Type B pancreatic cell (in vitro differentiated cells): ENCODE results near the gene TRHDE. TPM values are rescaled to one million over a fixed set of nuclear protein-coding genes. Genes with fewer than 3 reads are reported as not detected.

ENCODE experiments used
- DNase-seq: peaks from one replicate; pipeline ENCODE4 v3.0.0; 2021; ENCODE audit warnings: mixed read lengths; ENCODE audit not compliant: unreplicated experiment; ENCODE audit errors: extremely low spot score
- H3K27ac Mint-ChIP-seq: 2 replicates; pipeline ENCODE4 v1.8.0; 2021; ENCODE audit warnings: mild to moderate bottlenecking, mixed read lengths
- H3K27me3 Mint-ChIP-seq: 2 replicates; pipeline ENCODE4 v1.8.0; 2021; ENCODE audit warnings: mixed read lengths
- H3K36me3 Mint-ChIP-seq: 2 replicates; pipeline ENCODE4 v1.8.0; 2021; ENCODE audit warnings: mixed read lengths
- H3K4me1 Mint-ChIP-seq: one replicate; pipeline ENCODE4 v1.8.0; 2021; ENCODE audit warnings: mixed read lengths; ENCODE audit not compliant: unreplicated experiment
- H3K4me3 Mint-ChIP-seq: 2 replicates; pipeline ENCODE4 v1.8.0; 2021; ENCODE audit warnings: mild to moderate bottlenecking, mixed read lengths
- H3K9me3 Mint-ChIP-seq: 2 replicates; pipeline ENCODE4 v1.8.0; 2021; ENCODE audit warnings: mixed read lengths
- total RNA-seq: library from RNA; stranded (reverse); gene quantifications from 2 replicates; pipeline ENCODE4 v1.2.1, GENCODE V29; 2021; ENCODE audit warnings: low replicate concordance
- TF ChIP-seq, protein P1 (sequence below): fragments of 200-600 bp; sonication (generic); conservative IDR thresholded peaks from 2 replicates; pipeline ENCODE4 v1.5.0; 2021; ENCODE audit warnings: antibody characterized with exemption, mild to moderate bottlenecking

Gene TRHDE
- total RNA-seq, 1 donor from 2014 or later = 3.2 TPM

DNA sequence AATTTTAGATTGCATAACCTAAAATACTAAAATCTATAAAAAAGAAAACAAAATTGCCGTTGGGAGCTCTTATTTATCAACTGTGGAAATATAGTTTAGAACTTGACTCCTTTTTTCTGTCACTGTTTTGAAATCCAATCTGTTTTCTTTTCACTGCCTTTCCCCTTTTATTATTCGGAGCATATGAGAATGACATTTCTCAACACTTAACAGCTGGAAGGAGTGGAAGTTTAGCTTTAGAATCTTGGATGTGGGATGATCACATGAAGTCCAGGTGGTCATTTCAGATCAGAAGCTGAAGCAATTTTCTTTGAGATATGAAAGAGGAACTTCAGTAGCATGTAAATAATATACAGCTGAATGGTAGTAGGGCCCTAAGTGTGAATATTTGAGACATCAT is 16.7 kb downstream of the TRHDE start:
- Mint-ChIP-seq H3K9me3 (peaks cover 3% of the 10 kb centered on the region), H3K27ac (no peak overlapping the region), H3K27me3 (no peaks in the 10 kb centered on the region), H3K36me3 (peaks cover 5% of the 10 kb centered on the region), H3K4me1 (no peaks in the 10 kb centered on the region), H3K4me3 (no peak overlapping the region)
- no peak for DNase-seq
- TF ChIP-seq, protein P1, sequence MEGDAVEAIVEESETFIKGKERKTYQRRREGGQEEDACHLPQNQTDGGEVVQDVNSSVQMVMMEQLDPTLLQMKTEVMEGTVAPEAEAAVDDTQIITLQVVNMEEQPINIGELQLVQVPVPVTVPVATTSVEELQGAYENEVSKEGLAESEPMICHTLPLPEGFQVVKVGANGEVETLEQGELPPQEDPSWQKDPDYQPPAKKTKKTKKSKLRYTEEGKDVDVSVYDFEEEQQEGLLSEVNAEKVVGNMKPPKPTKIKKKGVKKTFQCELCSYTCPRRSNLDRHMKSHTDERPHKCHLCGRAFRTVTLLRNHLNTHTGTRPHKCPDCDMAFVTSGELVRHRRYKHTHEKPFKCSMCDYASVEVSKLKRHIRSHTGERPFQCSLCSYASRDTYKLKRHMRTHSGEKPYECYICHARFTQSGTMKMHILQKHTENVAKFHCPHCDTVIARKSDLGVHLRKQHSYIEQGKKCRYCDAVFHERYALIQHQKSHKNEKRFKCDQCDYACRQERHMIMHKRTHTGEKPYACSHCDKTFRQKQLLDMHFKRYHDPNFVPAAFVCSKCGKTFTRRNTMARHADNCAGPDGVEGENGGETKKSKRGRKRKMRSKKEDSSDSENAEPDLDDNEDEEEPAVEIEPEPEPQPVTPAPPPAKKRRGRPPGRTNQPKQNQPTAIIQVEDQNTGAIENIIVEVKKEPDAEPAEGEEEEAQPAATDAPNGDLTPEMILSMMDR = no peak

DNA sequence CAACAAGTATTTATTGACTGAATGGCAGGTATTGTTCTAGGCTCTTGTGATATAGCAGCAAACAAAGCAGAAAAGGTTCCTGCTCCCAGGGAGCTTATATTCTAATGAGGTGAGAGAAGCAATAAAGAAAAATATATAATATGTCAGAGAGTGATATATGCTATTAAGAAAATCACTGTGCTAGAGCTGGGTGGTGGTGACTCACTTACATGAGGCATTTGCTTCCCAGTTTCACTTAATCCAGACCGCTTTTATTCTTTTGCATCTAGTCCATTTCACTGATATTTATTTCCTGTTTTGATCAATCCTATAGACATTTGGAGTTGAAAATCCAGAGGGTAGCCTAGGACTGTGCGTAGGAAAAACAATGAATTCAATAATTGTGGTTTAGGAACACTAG is 17.5 kb downstream of the TRHDE start:
- no peaks in the 10 kb centered on the region for H3K4me1 Mint-ChIP-seq
- H3K4me3 Mint-ChIP-seq = no peak overlapping the region
- peaks cover 3% of the 10 kb centered on the region for H3K9me3 Mint-ChIP-seq
- peaks cover 5% of the 10 kb centered on the region for H3K36me3 Mint-ChIP-seq
- H3K27ac Mint-ChIP-seq = no peak overlapping the region
- no peaks in the 10 kb centered on the region for H3K27me3 Mint-ChIP-seq
- no peak for DNase-seq
- TF ChIP-seq, protein P1 = no peak

DNA sequence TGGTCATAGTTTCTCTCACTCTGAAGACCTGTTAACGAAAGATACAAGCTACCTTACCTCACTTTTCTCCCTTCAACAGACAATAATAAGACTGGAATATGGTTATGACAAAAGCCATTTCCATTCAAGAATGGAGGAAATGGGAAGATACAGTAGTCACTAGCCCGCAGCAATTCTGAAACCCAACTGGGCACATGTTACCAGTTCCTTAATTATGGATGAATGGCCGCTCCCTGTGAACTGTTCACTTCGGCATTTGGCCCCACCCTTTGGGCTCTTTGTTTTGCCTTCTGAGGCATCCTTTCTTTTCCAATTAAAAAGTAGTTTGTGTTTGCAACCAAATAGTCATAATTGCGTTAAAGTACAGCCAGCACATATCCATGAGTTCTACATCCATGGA is 19.0 kb downstream of the TRHDE start:
- no peak overlapping the region for H3K4me3 Mint-ChIP-seq
- H3K27me3 Mint-ChIP-seq = no peaks in the 10 kb centered on the region
- H3K36me3 Mint-ChIP-seq = peaks cover 5% of the 10 kb centered on the region
- TF ChIP-seq, protein P1 = no peak
- no peak for DNase-seq
- H3K27ac Mint-ChIP-seq = no peak overlapping the region
- no peaks in the 10 kb centered on the region for H3K4me1 Mint-ChIP-seq
- H3K9me3 Mint-ChIP-seq = peaks cover 3% of the 10 kb centered on the region

DNA sequence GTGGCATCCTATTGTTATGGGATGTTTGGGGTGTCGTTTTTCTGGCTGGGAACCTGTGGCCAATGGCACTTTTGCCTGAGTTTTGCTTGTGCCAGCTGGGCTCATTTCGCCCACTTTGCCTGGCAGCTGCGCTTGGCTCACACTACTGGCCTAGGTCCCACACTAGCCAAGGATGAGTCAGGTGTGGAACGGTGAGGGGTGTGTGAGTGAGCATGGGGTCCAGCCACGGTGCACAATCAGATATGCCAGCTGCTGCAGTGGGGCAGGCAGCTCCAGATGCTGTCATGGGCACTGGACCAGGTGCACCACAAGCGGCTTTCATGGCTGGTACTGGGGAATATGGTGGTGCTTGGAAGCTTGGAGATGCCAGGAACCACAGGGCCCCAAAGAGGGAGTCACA is 21.5 kb downstream of the TRHDE start:
- DNase-seq = no peak
- Mint-ChIP-seq H3K9me3 (no peaks in the 10 kb centered on the region), H3K27me3 (no peaks in the 10 kb centered on the region), H3K27ac (no peak overlapping the region), H3K4me3 (no peak overlapping the region), H3K4me1 (no peaks in the 10 kb centered on the region), H3K36me3 (no peaks in the 10 kb centered on the region)
- TF ChIP-seq, protein P1 = no peak

DNA sequence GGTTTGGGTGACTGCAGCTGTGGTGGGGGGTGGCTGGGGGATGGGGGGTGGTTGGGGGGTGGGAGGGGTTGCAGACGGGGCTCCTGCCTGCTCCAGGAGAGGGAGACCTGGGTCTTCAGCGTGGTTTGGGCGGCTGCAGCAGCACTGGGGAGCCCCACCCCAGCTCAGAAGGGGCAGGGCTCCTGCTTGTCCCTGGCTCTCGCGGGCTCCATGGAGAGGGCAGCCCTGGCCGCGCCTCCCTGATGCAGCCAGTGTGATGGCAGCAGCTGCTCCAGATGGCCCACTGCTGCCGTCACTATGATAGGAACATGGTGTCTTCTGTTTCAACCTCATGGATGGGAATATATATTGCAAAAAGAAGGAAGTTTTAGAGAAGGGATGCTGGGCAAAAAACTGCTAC is 22.9 kb downstream of the TRHDE start:
- no peak overlapping the region for H3K27ac Mint-ChIP-seq
- no peaks in the 10 kb centered on the region for H3K36me3 Mint-ChIP-seq
- TF ChIP-seq, protein P1 = no peak
- H3K9me3 Mint-ChIP-seq = no peaks in the 10 kb centered on the region
- H3K27me3 Mint-ChIP-seq = no peaks in the 10 kb centered on the region
- H3K4me1 Mint-ChIP-seq = no peaks in the 10 kb centered on the region
- no peak for DNase-seq
- no peak overlapping the region for H3K4me3 Mint-ChIP-seq

DNA sequence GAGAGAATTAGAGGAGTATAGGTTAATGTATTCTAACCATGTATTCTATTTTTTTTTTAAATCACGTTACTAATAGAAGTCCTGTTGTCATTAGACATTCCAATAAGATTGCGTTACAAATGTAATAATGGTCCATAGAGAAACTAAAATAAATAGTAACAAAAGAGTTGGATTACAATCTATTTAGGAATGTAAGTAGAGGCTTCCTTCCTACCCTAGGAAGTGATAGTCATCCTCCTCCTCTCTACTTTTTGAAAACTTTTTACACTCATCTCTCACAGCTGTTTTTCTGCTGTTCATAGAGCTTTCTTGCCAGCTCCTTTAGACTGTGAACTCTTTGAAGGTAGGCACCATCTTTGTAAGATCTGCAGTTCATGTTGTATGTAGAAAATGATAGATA is 23.6 kb downstream of the TRHDE start:
- no peak overlapping the region for H3K4me3 Mint-ChIP-seq
- no peaks in the 10 kb centered on the region for H3K36me3 Mint-ChIP-seq
- no peaks in the 10 kb centered on the region for H3K27me3 Mint-ChIP-seq
- H3K27ac Mint-ChIP-seq = no peak overlapping the region
- TF ChIP-seq, protein P1 = no peak
- no peak for DNase-seq
- H3K9me3 Mint-ChIP-seq = no peaks in the 10 kb centered on the region
- H3K4me1 Mint-ChIP-seq = no peaks in the 10 kb centered on the region
